Hepatocyte (in vitro differentiated cells): Measurements from ENCODE around the gene ASB15.

Experiments used
- CTCF ChIP-seq: fragments of 200-600 bp; sonication (generic); IDR thresholded peaks from 2 replicates; pipeline ENCODE4 v1.5.1; 2016; ENCODE audit warnings: antibody characterized with exemption, mild to moderate bottlenecking; ENCODE audit not compliant: poor library complexity
- EZH2phosphoT487 ChIP-seq: fragments of 200-600 bp; sonication (generic); IDR thresholded peaks from one replicate; pipeline ENCODE4 v1.6.1; 2018; ENCODE audit warnings: antibody characterized with exemption, mild to moderate bottlenecking, low read depth, moderate library complexity; ENCODE audit not compliant: unreplicated experiment, severe bottlenecking

- TF ChIP-seq CTCF (no peak), EZH2phosphoT487 (no peak)
Observed at GRCh38 chr7:123616223-123616622, 14.6 kb downstream of the ASB15 start.
